Fibroblast of lung (primary cell): ENCODE results near the gene GREB1. TPM values are rescaled to one million over a fixed set of nuclear protein-coding genes. Genes with fewer than 3 reads are reported as not detected.
"Not testable (repeated sequence)": the region's sequence is repeated elsewhere in the genome, so short reads cannot be mapped to it uniquely, and the experiment has no call there.

Source experiments
- DNase-seq, 2 donors: peaks; one replicate each; pipeline versions ENCODE4 v3.0.0 to v3.0.0-alpha.2; 2010; ENCODE audit warnings: low read depth in 2 of 2
- H2AFZ ChIP-seq: 2 replicates; pipeline ENCODE4 v1.5.1; 2012; ENCODE audit warnings: low read length, control low read depth, inconsistent platforms
- H3K27ac ChIP-seq: 2 replicates; pipeline ENCODE4 v1.5.1; 2011; ENCODE audit warnings: low read length, control low read depth; ENCODE audit not compliant: insufficient read depth
- H3K27me3 ChIP-seq: 2 replicates; pipeline ENCODE4 v1.5.1; 2011; ENCODE audit warnings: mild to moderate bottlenecking, low read length; ENCODE audit not compliant: control insufficient read depth, insufficient read depth
- H3K36me3 ChIP-seq: 2 replicates; pipeline ENCODE4 v1.5.1; 2011; ENCODE audit warnings: low read length; ENCODE audit not compliant: control insufficient read depth, insufficient read depth
- H3K4me1 ChIP-seq: 2 replicates; pipeline ENCODE4 v1.5.1; 2011; ENCODE audit warnings: low read length; ENCODE audit not compliant: control insufficient read depth, insufficient read depth; ENCODE audit errors: extremely low read depth
- H3K4me2 ChIP-seq: 2 replicates; pipeline ENCODE4 v1.5.1; 2011; ENCODE audit warnings: low read length, control low read depth; ENCODE audit not compliant: insufficient read depth; ENCODE audit errors: extremely low read depth
- H3K4me3 ChIP-seq, 4 experiments: fragments of 200-600 bp in 1 of 4; sonication (generic) in 1 of 4; replicated peaks in 1 of 4; 2 replicates each; pipeline ENCODE4 v1.5.1; 2011 to 2016; ENCODE audit warnings: low read length in 4 of 4, low read depth in 3 of 4, mild to moderate bottlenecking in 3 of 4, control low read depth in 2 of 4, inconsistent platforms in 1 of 4, mixed read lengths in 1 of 4; ENCODE audit not compliant: insufficient read depth in 1 of 4; ENCODE audit errors: control extremely low read depth in 1 of 4
- H3K79me2 ChIP-seq: 2 replicates; pipeline ENCODE4 v1.5.1; 2012; ENCODE audit warnings: mild to moderate bottlenecking, low read length, inconsistent platforms; ENCODE audit not compliant: control insufficient read depth, insufficient read depth
- H3K9ac ChIP-seq: 2 replicates; pipeline ENCODE4 v1.5.1; 2011; ENCODE audit warnings: mild to moderate bottlenecking, low read length, control low read depth; ENCODE audit not compliant: insufficient read depth
- H3K9me3 ChIP-seq: 2 replicates; pipeline ENCODE4 v1.5.1; 2012; ENCODE audit warnings: low read depth, low read length; ENCODE audit not compliant: control insufficient read depth, insufficient read depth
- H4K20me1 ChIP-seq: 2 replicates; pipeline ENCODE4 v1.5.1; 2011; ENCODE audit warnings: low read length; ENCODE audit not compliant: control insufficient read depth, insufficient read depth; ENCODE audit errors: extremely low read depth
- EZH2 ChIP-seq: IDR thresholded peaks from 2 replicates; pipeline ENCODE4 v1.5.1; 2012; ENCODE audit warnings: low read length, control low read depth, mild to moderate bottlenecking; ENCODE audit errors: missing control alignments
- polyA plus RNA-seq, 2 donors: library from polyadenylated mRNA; depleted of rRNA in 1 of 2; stranded (reverse) in 1 of 2; unstranded in 1 of 2; fragments of >200 nt; gene quantifications; 2 replicates each; pipeline ENCODE4 v1.2.1, GENCODE V29; 2011 to 2012; ENCODE audit warnings: missing spikeins in 1 of 2
- total RNA-seq: library from RNA; depleted of rRNA; stranded (reverse); fragments of >200 nt; gene quantifications from 2 replicates; pipeline ENCODE4 v1.2.1, GENCODE V29; 2014
- TF ChIP-seq, protein P1 (sequence below), 2 donors: IDR thresholded peaks in 1 of 2; conservative IDR thresholded peaks in 1 of 2; 1 replicate in 1 of 2; 2 replicates in 1 of 2; pipeline ENCODE4 v1.5.1; 2011 to 2012; ENCODE audit warnings: low read length in 2 of 2, control low read depth in 1 of 2, inconsistent platforms in 1 of 2, low read depth in 1 of 2, mild to moderate bottlenecking in 1 of 2

Gene GREB1
- total and polyA plus RNA-seq, 2 donors (not counting 1 experiment from before 2014, with no cell fraction given): 0.06 to 2.0 TPM

DNA sequence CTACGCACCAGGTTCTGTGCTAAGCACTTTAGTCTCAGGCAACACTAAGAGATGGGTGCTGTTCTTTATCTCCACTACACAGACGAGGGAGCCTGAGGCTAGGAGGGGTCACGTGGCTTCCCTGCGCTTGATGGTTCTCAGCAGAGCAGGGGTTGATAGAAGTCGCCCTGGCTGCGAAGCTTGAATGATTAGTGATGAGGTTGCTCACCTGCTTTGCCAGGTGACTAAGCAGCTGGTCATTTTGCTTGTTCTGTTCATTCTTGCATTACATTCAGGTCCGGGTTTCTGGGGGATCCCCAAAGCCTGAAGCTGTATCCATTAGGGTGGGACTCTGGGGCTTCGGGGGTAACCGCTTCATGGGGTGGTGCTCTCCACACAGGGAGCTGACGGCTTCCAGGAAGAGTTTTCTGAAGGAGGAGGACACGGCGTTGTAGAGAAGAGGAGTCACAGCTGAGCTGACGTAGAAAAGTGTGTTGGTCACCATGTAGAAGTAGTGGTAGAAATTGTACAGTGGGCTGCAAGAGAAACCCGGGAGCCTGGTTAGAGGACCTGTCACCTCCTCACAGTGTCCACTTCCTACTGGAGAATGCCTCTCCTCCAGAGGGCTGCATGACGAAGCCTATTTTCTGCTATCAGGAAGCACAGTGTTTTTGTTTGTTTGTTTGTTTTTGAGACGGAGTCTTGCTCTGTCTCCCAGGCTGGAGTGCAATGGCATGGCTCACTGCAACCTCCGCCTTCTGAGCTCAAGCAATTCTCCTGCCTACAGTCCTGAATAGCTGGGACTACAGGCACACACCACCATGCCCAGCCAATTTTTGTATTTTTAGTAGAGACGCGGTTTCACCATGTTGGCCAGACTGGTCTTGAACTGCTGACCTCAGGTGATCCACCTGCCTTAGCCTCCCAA is 124.6 kb downstream of the GREB1 start:
- Histone ChIP-seq H3K27ac (no peak overlapping the region), H3K4me3 (no peak overlapping the region), H3K9ac (no peak overlapping the region), H3K36me3 (no peaks in the 10 kb centered on the region), H3K4me1 (no peaks in the 10 kb centered on the region), H2AFZ (no peak overlapping the region), H3K79me2 (no peaks in the 10 kb centered on the region), H3K4me2 (no peak overlapping the region), H3K27me3 (peaks cover 6% of the 10 kb centered on the region), H3K9me3 (no peaks in the 10 kb centered on the region), H4K20me1 (no peaks in the 10 kb centered on the region)
- DNase-seq: no peak
- TF ChIP-seq, protein P1, sequence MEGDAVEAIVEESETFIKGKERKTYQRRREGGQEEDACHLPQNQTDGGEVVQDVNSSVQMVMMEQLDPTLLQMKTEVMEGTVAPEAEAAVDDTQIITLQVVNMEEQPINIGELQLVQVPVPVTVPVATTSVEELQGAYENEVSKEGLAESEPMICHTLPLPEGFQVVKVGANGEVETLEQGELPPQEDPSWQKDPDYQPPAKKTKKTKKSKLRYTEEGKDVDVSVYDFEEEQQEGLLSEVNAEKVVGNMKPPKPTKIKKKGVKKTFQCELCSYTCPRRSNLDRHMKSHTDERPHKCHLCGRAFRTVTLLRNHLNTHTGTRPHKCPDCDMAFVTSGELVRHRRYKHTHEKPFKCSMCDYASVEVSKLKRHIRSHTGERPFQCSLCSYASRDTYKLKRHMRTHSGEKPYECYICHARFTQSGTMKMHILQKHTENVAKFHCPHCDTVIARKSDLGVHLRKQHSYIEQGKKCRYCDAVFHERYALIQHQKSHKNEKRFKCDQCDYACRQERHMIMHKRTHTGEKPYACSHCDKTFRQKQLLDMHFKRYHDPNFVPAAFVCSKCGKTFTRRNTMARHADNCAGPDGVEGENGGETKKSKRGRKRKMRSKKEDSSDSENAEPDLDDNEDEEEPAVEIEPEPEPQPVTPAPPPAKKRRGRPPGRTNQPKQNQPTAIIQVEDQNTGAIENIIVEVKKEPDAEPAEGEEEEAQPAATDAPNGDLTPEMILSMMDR (conservative IDR thresholded peaks at IDR 0.05 in 1 of 2, IDR thresholded peaks at IDR 0.05 in 1 of 2; ENCODE audit: low read depth in 1 of 2, low read length in 2 of 2): no peak
- TF ChIP-seq EZH2: no peak

GRCh38 chr2:11659115-11659475 is 125.2 kb downstream of the GREB1 start:
- H3K27ac ChIP-seq: no peak overlapping the region
- no peak for DNase-seq
- H3K36me3 ChIP-seq: no peaks in the 10 kb centered on the region
- H3K9ac ChIP-seq: no peak overlapping the region
- H2AFZ ChIP-seq: no peak overlapping the region
- peaks cover 6% of the 10 kb centered on the region for H3K27me3 ChIP-seq
- TF ChIP-seq, protein P1 (conservative IDR thresholded peaks at IDR 0.05 in 1 of 2, IDR thresholded peaks at IDR 0.05 in 1 of 2; ENCODE audit: low read depth in 1 of 2, low read length in 2 of 2): no peak
- TF ChIP-seq EZH2: no peak
- no peaks in the 10 kb centered on the region for H3K9me3 ChIP-seq
- H4K20me1 ChIP-seq: no peaks in the 10 kb centered on the region
- no peak overlapping the region for H3K4me2 ChIP-seq
- no peak overlapping the region for H3K4me3 ChIP-seq
- no peaks in the 10 kb centered on the region for H3K4me1 ChIP-seq
- no peaks in the 10 kb centered on the region for H3K79me2 ChIP-seq

DNA sequence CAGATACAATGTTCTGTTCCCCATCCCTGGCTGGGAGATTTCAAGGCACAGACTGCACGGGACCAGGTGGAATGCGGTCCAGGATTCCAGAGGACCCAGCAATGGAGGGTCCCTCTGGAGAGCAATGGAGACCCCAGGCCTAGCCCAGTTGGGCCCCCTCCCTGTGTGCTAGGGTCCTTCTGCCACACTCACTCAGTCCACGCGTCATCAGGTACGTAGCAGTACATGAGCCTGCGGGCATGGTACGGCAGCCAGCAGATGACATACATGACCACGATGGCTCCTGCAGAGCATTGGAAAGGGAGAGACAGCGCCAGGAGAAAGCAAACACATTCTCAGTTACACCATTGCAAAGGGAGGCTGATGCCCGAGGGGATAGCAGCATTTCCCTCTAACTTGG is 126.0 kb downstream of the GREB1 start:
- DNase-seq: no peak

DNA sequence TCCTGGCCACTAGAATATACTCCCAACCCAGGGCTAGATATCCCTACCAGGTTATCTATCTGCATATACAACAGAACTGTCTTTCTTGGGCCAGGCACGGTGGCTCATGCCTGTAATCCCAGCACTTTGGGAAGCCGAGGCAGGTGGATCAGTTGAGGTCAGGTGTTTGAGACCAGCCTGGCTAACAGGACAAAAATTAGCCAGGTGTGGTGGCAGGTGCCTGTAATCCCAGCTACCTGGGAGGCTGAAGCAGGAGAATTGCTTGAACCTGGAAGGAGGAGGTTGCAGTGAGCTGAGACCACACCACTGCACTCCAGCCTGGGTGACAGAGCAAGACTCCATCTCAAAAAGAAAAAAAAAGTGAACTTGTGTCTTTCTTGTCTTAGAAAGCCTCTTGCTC is 126.6 kb downstream of the GREB1 start:
- H3K9me3 ChIP-seq, H4K20me1 ChIP-seq, H3K9ac ChIP-seq, H3K36me3 ChIP-seq, H2AFZ ChIP-seq, H3K27ac ChIP-seq, H3K27me3 ChIP-seq, H3K4me1 ChIP-seq, H3K4me3 ChIP-seq, H3K4me2 ChIP-seq, DNase-seq, H3K79me2 ChIP-seq: not testable (repeated sequence)

More for the DNA sequence above, 126.0 kb downstream of the GREB1 start:
- Histone ChIP-seq H3K27me3 (peaks cover 6% of the 10 kb centered on the region), H3K79me2 (no peaks in the 10 kb centered on the region), H3K9ac (no peak overlapping the region), H3K4me1 (no peaks in the 10 kb centered on the region), H3K4me3 (no peak overlapping the region), H3K9me3 (no peaks in the 10 kb centered on the region), H3K4me2 (no peak overlapping the region), H3K36me3 (no peaks in the 10 kb centered on the region), H2AFZ (no peak overlapping the region), H4K20me1 (no peaks in the 10 kb centered on the region), H3K27ac (no peak overlapping the region)
- TF ChIP-seq EZH2: no peak
- TF ChIP-seq, protein P1 (conservative IDR thresholded peaks at IDR 0.05 in 1 of 2, IDR thresholded peaks at IDR 0.05 in 1 of 2; ENCODE audit: low read depth in 1 of 2, low read length in 2 of 2): no peak
